Gastrocnemius medialis (tissue), 4 donors: ENCODE measurements around the gene PATJ. TPM values are rescaled to one million over a fixed set of nuclear protein-coding genes. Genes with fewer than 3 reads are reported as not detected.

Source experiments
- ATAC-seq, 2 donors: fragments of 150-250 bp; one replicate each; pipeline ENCODE4 v1.9.1; 2016
- DNase-seq, 2 donors: peaks; one replicate each; pipeline ENCODE4 v3.0.0-alpha.2; 2019
- H3K27ac ChIP-seq, 4 donors: fragments of 200-600 bp; sonication (generic); 1 replicate in 1 of 4; 2 replicates in 3 of 4; pipeline ENCODE4 v1.5.1; 2016 to 2018; ENCODE audit warnings: mild to moderate bottlenecking in 2 of 4, moderate library complexity in 1 of 4
- H3K27me3 ChIP-seq, 3 donors: fragments of 200-600 bp; sonication (generic) in 2 of 3; 1 replicate in 1 of 3; 2 replicates in 2 of 3; pipeline versions ENCODE4 v1.5.1 to v1.6.0; 2016 to 2019; ENCODE audit warnings: mild to moderate bottlenecking in 1 of 3, moderate library complexity in 1 of 3
- H3K36me3 ChIP-seq, 2 donors: fragments of 200-600 bp; sonication (generic) in 1 of 2; one replicate each; pipeline ENCODE4 v1.5.1; 2017 to 2018
- H3K4me1 ChIP-seq, 2 donors: fragments of 200-600 bp; sonication (generic) in 1 of 2; one replicate each; pipeline ENCODE4 v1.5.1; 2016 to 2017; ENCODE audit warnings: mild to moderate bottlenecking in 2 of 2
- H3K4me3 ChIP-seq, 4 donors: fragments of 200-600 bp; sonication (generic) in 3 of 4; 1 replicate in 1 of 4; 2 replicates in 3 of 4; pipeline ENCODE4 v1.5.1; 2016 to 2019; ENCODE audit warnings: mild to moderate bottlenecking in 2 of 4
- H3K9me3 ChIP-seq, 3 donors: fragments of 200-600 bp; sonication (generic) in 2 of 3; 1 replicate in 1 of 3; 2 replicates in 2 of 3; pipeline ENCODE4 v1.5.1; 2016 to 2019
- POLR2A ChIP-seq, 2 donors: fragments of 450-650 bp; IDR thresholded peaks; one replicate each; pipeline ENCODE4 v1.6.1; 2017; ENCODE audit warnings: antibody characterized with exemption in 2 of 2, mild to moderate bottlenecking in 2 of 2, moderate library complexity in 2 of 2
- in situ Hi-C, 4 donors: fragments of 200-750 bp; cut with MboI; loops; one replicate each; pipeline versions ENCODE4 v1.15.0 to v1.8.0; 2017; ENCODE audit warnings: low sequenced_read_pairs in 4 of 4
- intact Hi-C: fragments of 100-400 bp; cut with DNase I; formaldehyde crosslinking; loops from one replicate; pipeline ENCODE4 v1.15.1; 2023; ENCODE audit warnings: low total_unique reads
- total RNA-seq, 4 donors: library from RNA; depleted of rRNA; stranded (reverse); fragments of >200 nt; gene quantifications; one replicate each; pipeline versions ENCODE4 v1.1.0 to v1.2.3, GENCODE V29; 2016
- TF ChIP-seq, protein P1 (sequence below), 5 experiments: fragments of 450-650 bp in 3 of 5; fragments of 200-600 bp in 2 of 5; sonication (generic) in 2 of 5; IDR thresholded peaks in 4 of 5; conservative IDR thresholded peaks in 1 of 5; 1 replicate in 4 of 5; 2 replicates in 1 of 5; pipeline ENCODE4 v1.5.1; 2016 to 2019; ENCODE audit warnings: antibody characterized with exemption in 5 of 5, mild to moderate bottlenecking in 3 of 5, moderate library complexity in 3 of 5

The PATJ gene
- total RNA-seq, 4 donors from 2014 or later = 19.3 to 44.8 (median 26.0) TPM

DNA sequence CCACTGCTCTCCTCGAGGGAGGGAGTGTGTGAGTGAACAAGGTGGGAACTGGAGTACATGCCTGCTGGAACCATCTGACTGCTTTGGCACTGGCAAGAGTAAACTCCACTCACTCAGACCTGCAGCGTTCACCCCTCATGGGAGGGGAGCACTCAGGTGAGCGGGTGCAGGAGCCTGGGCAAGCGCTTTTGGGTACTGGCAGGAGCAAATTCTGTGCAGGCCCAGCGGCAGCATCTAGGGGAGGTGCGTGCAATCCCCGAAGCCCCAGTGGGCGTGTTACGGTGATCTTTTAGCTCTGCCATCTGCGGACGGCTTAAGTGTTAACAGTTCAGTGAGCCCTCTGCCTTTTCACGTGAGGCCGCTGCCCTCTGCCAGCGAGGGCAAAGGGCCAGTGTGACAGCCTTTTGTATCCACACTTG, 127.4 kb downstream of the PATJ start:
- H3K36me3 ChIP-seq = peaks cover 0 to 16% of the 10 kb centered on the region in 2 donors
- no peak overlapping the region for H3K4me3 ChIP-seq
- H3K9me3 ChIP-seq = no peaks in the 10 kb centered on the region
- ATAC-seq (peak in 1 of 2 donors; percentile 26), DNase-seq (peak in 1 of 2 donors; percentile 30)
- in situ Hi-C loops (loop anchor here in 3 of 4 donors (25.0 kb wide), 2 partner anchors 832 to 1032 kb away; no protein-coding TSS in a partner anchor), intact Hi-C loops (no loop called here)
- peaks cover 0 to 11% of the 10 kb centered on the region in 2 donors for H3K4me1 ChIP-seq
- TF ChIP-seq, protein P1, sequence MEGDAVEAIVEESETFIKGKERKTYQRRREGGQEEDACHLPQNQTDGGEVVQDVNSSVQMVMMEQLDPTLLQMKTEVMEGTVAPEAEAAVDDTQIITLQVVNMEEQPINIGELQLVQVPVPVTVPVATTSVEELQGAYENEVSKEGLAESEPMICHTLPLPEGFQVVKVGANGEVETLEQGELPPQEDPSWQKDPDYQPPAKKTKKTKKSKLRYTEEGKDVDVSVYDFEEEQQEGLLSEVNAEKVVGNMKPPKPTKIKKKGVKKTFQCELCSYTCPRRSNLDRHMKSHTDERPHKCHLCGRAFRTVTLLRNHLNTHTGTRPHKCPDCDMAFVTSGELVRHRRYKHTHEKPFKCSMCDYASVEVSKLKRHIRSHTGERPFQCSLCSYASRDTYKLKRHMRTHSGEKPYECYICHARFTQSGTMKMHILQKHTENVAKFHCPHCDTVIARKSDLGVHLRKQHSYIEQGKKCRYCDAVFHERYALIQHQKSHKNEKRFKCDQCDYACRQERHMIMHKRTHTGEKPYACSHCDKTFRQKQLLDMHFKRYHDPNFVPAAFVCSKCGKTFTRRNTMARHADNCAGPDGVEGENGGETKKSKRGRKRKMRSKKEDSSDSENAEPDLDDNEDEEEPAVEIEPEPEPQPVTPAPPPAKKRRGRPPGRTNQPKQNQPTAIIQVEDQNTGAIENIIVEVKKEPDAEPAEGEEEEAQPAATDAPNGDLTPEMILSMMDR (IDR thresholded peaks at IDR 0.05 in 4 of 5, conservative IDR thresholded peaks at IDR 0.05 in 1 of 5) = no peak
- TF ChIP-seq POLR2A (IDR thresholded peaks at IDR 0.05) = no peak
- no peaks in the 10 kb centered on the region for H3K27me3 ChIP-seq
- H3K27ac ChIP-seq = no peak overlapping the region

GRCh38 chr1:61872206-61872605, 129.9 kb downstream of the PATJ start:
- no peak for DNase-seq
- intact Hi-C loops (no loop called here), in situ Hi-C loops (loop anchor here in 3 of 4 donors (25.0 kb wide), 2 partner anchors 835 to 1035 kb away; no protein-coding TSS in a partner anchor)
- Histone ChIP-seq H3K27ac (no peak overlapping the region), H3K4me3 (no peak overlapping the region), H3K27me3 (no peaks in the 10 kb centered on the region), H3K4me1 (peaks cover 0 to 7% of the 10 kb centered on the region in 2 donors), H3K9me3 (no peaks in the 10 kb centered on the region), H3K36me3 (peaks cover 4 to 16% of the 10 kb centered on the region in 2 donors)
- TF ChIP-seq POLR2A (IDR thresholded peaks at IDR 0.05) = no peak
- TF ChIP-seq, protein P1 (IDR thresholded peaks at IDR 0.05 in 4 of 5, conservative IDR thresholded peaks at IDR 0.05 in 1 of 5) = no peak
- ATAC-seq = no peak

- DNase-seq (no peak), ATAC-seq (no peak)
- intact Hi-C loops = no loop called here
Observed at GRCh38 chr1:61873581-61873980, 131.3 kb downstream of the PATJ start.

DNA sequence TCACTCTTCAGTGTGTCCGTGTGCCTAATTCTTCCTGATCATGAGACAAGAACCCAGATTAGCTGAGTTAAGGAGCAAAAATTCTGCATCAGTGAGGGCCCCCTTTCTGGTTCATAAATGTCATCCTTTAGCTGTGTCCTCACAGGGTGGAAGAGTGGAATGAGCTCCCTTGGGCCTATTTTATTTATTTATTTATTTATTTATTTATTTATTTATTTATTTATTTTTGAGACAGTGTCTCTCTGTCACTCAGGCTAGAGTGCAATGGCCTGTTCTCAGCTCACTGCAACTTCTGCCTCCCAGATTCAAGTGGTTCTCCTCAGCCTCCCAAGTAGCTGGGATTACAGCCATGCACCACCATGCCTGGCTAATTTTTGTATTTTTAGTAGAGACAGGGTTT, 131.7 kb downstream of the PATJ start:
- TF ChIP-seq, protein P1 (IDR thresholded peaks at IDR 0.05 in 4 of 5, conservative IDR thresholded peaks at IDR 0.05 in 1 of 5) = no peak
- no peak for TF ChIP-seq POLR2A (IDR thresholded peaks at IDR 0.05)
- Histone ChIP-seq H3K4me1 (peaks cover 0 to 7% of the 10 kb centered on the region in 2 donors), H3K27ac (no peak overlapping the region), H3K27me3 (no peaks in the 10 kb centered on the region), H3K36me3 (peaks cover 4 to 16% of the 10 kb centered on the region in 2 donors), H3K4me3 (no peak overlapping the region), H3K9me3 (no peaks in the 10 kb centered on the region)
- intact Hi-C loops (no loop called here), in situ Hi-C loops (loop anchor here in 3 of 4 donors (25.0 kb wide), 2 partner anchors 837 to 1037 kb away; no protein-coding TSS in a partner anchor)
- ATAC-seq = no peak
- no peak for DNase-seq

More at GRCh38 chr1:61873581-61873980, 131.3 kb downstream of the PATJ start:
- H3K36me3 ChIP-seq = peaks cover 4 to 16% of the 10 kb centered on the region in 2 donors
- no peak overlapping the region for H3K4me3 ChIP-seq
- no peak overlapping the region for H3K27ac ChIP-seq
- H3K4me1 ChIP-seq = peaks cover 0 to 7% of the 10 kb centered on the region in 2 donors
- TF ChIP-seq, protein P1 (IDR thresholded peaks at IDR 0.05 in 4 of 5, conservative IDR thresholded peaks at IDR 0.05 in 1 of 5) = no peak
- TF ChIP-seq POLR2A (IDR thresholded peaks at IDR 0.05) = no peak
- H3K9me3 ChIP-seq = no peaks in the 10 kb centered on the region
- H3K27me3 ChIP-seq = no peaks in the 10 kb centered on the region
- in situ Hi-C loops = loop anchor here in 3 of 4 donors (25.0 kb wide), 2 partner anchors 836 to 1036 kb away; no protein-coding TSS in a partner anchor
